Large intestine (tissue), 3 donors: ENCODE results near the gene TCF4. TPM values are rescaled to one million over a fixed set of nuclear protein-coding genes. Genes with fewer than 3 reads are reported as not detected.
A peak's percentile ranks its signal among the peaks of the same experiment; 100 is the strongest.

ENCODE experiments used
- DNase-seq, 2 donors: peaks; one replicate each; pipeline versions ENCODE4 v3.0.0 to v3.0.0-alpha.2; 2013
- H3K27ac ChIP-seq: one replicate; pipeline ENCODE4 v1.5.1; 2013; ENCODE audit warnings: low read length
- H3K27me3 ChIP-seq: 2 replicates; pipeline ENCODE4 v1.6.1; 2013; ENCODE audit warnings: low read length; ENCODE audit not compliant: control insufficient read depth, insufficient read depth
- H3K36me3 ChIP-seq: 2 replicates; pipeline ENCODE4 v1.6.1; 2013; ENCODE audit warnings: low read length; ENCODE audit not compliant: control insufficient read depth, insufficient read depth
- H3K4me1 ChIP-seq: one replicate; pipeline ENCODE4 v1.6.1; 2013; ENCODE audit warnings: low read length; ENCODE audit not compliant: control insufficient read depth, insufficient read depth
- H3K4me3 ChIP-seq: one replicate; pipeline ENCODE4 v1.5.1; 2013; ENCODE audit warnings: low read length
- H3K9me3 ChIP-seq: one replicate; pipeline ENCODE4 v1.6.1; 2013; ENCODE audit warnings: mild to moderate bottlenecking, low read depth, low read length, moderate library complexity; ENCODE audit not compliant: control insufficient read depth
- WGBS: methylation state at CpG from one replicate; pipeline ENCODE4 v1.1.5; 2013; ENCODE audit warnings: low lambda C conversion rate; ENCODE audit not compliant: insufficient coverage; 5-methylcytosine and 5-hydroxymethylcytosine counted together
- polyA plus RNA-seq: library from polyadenylated mRNA; unstranded; fragments of 120-200 nt; gene quantifications from one replicate; pipeline ENCODE4 v1.2.1, GENCODE V29; 2013

TCF4 gene
- polyA plus RNA-seq, 1 donor, result 42.5 TPM

GRCh38 chr18:55415258-55415871 lies 172.6 kb downstream of the TCF4 start:
- Histone ChIP-seq H3K36me3 (no peaks in the 10 kb centered on the region), H3K4me3 (no peak overlapping the region), H3K4me1 (no peaks in the 10 kb centered on the region), H3K9me3 (no peaks in the 10 kb centered on the region), H3K27ac (no peak overlapping the region), H3K27me3 (no peaks in the 10 kb centered on the region)
- peak; percentile 45 to 52 for DNase-seq
- 100% methylated on average over 1 of the region's 6 CpGs for WGBS

GRCh38 chr18:55414475-55414874 lies 173.5 kb downstream of the TCF4 start:
- DNase-seq, result no peak
- Histone ChIP-seq H3K4me3 (no peak overlapping the region), H3K27ac (no peak overlapping the region), H3K36me3 (no peaks in the 10 kb centered on the region), H3K9me3 (no peaks in the 10 kb centered on the region), H3K27me3 (no peaks in the 10 kb centered on the region), H3K4me1 (no peaks in the 10 kb centered on the region)

GRCh38 chr18:55413474-55413873 lies 174.5 kb downstream of the TCF4 start:
- no CpG with 5 or more reads among the region's 1 CpG for WGBS
- Histone ChIP-seq H3K27me3 (no peaks in the 10 kb centered on the region), H3K4me1 (no peaks in the 10 kb centered on the region), H3K27ac (no peak overlapping the region), H3K36me3 (no peaks in the 10 kb centered on the region), H3K4me3 (no peak overlapping the region), H3K9me3 (no peaks in the 10 kb centered on the region)
- DNase-seq, result no peak

GRCh38 chr18:55407774-55408535 lies 180.0 kb downstream of the TCF4 start:
- WGBS, result 100% methylated on average over 1 of the region's 5 CpGs
- Histone ChIP-seq H3K9me3 (no peaks in the 10 kb centered on the region), H3K27ac (no peak overlapping the region), H3K4me1 (no peaks in the 10 kb centered on the region), H3K36me3 (no peaks in the 10 kb centered on the region), H3K27me3 (no peaks in the 10 kb centered on the region), H3K4me3 (no peak overlapping the region)
- DNase-seq, result no peak

GRCh38 chr18:55407191-55407590 lies 180.8 kb downstream of the TCF4 start:
- 100% methylated on average over 2 of the region's 10 CpGs for WGBS
- Histone ChIP-seq H3K36me3 (no peaks in the 10 kb centered on the region), H3K27me3 (no peaks in the 10 kb centered on the region), H3K27ac (no peak overlapping the region), H3K9me3 (no peaks in the 10 kb centered on the region), H3K4me3 (no peak overlapping the region), H3K4me1 (no peaks in the 10 kb centered on the region)
- no peak for DNase-seq

- H3K27ac ChIP-seq, result peak overlapping the region; percentile 13
- H3K36me3 ChIP-seq, result no peaks in the 10 kb centered on the region
- H3K9me3 ChIP-seq, result no peaks in the 10 kb centered on the region
- no peak overlapping the region for H3K4me3 ChIP-seq
- DNase-seq, result no peak
- H3K4me1 ChIP-seq, result no peaks in the 10 kb centered on the region
- WGBS, result 73% methylated on average over 4 of the region's 15 CpGs
- no peaks in the 10 kb centered on the region for H3K27me3 ChIP-seq
These were observed 181.5 kb downstream of the TCF4 start for GRCh38 chr18:55406451-55406991.

GRCh38 chr18:55405893-55406406 lies 182.0 kb downstream of the TCF4 start:
- Histone ChIP-seq H3K27me3 (no peaks in the 10 kb centered on the region), H3K36me3 (no peaks in the 10 kb centered on the region), H3K27ac (no peak overlapping the region), H3K4me3 (no peak overlapping the region), H3K9me3 (no peaks in the 10 kb centered on the region), H3K4me1 (no peaks in the 10 kb centered on the region)
- WGBS, result 0% methylated on average over 1 of the region's 7 CpGs
- peak; percentile 18 to 39 for DNase-seq

GRCh38 chr18:55405475-55405874 lies 182.5 kb downstream of the TCF4 start:
- Histone ChIP-seq H3K4me3 (no peak overlapping the region), H3K9me3 (no peaks in the 10 kb centered on the region), H3K4me1 (no peaks in the 10 kb centered on the region), H3K27me3 (no peaks in the 10 kb centered on the region), H3K36me3 (no peaks in the 10 kb centered on the region), H3K27ac (no peak overlapping the region)
- no peak for DNase-seq
- WGBS, result 100% methylated on average over 1 of the region's 1 CpG

- H3K36me3 ChIP-seq, result no peaks in the 10 kb centered on the region
- H3K4me3 ChIP-seq, result no peak overlapping the region
- DNase-seq, result no peak
- no peaks in the 10 kb centered on the region for H3K9me3 ChIP-seq
- no peak overlapping the region for H3K27ac ChIP-seq
- H3K4me1 ChIP-seq, result no peaks in the 10 kb centered on the region
- 100% methylated on average over 3 of the region's 8 CpGs for WGBS
- no peaks in the 10 kb centered on the region for H3K27me3 ChIP-seq
These were observed 183.0 kb downstream of the TCF4 start for GRCh38 chr18:55404832-55405465.

GRCh38 chr18:55404136-55404830 lies 183.7 kb downstream of the TCF4 start:
- DNase-seq, result no peak
- Histone ChIP-seq H3K36me3 (no peaks in the 10 kb centered on the region), H3K4me1 (no peaks in the 10 kb centered on the region), H3K9me3 (no peaks in the 10 kb centered on the region), H3K27me3 (no peaks in the 10 kb centered on the region), H3K27ac (no peak overlapping the region), H3K4me3 (no peak overlapping the region)
- WGBS, result no CpG with 5 or more reads among the region's 5 CpGs
